Activated CD8-positive, alpha-beta memory T cell treated with anti-CD3 and anti-CD28 coated beads, Interleukin-2, amount 50 U/mL, for 24 hours (primary cell): Measurements from ENCODE around the gene BMPR2.
"Not testable (repeated sequence)": the region's sequence is repeated elsewhere in the genome, so short reads cannot be mapped to it uniquely, and the experiment has no call there.

Experiments used
- DNase-seq: peaks from one replicate; pipeline ENCODE4 v3.0.0-alpha.2; 2020; ENCODE audit errors: extremely low read depth

BMPR2 gene

GRCh38 chr2:202375609-202376408 is at the start of gene BMPR2:
Gene BMPR2 (plus strand): TSS chr2:202376327. CDS start chr2:202377475, 1,148 bp downstream.
- no peak for DNase-seq

- DNase-seq, result no peak
These were observed 48.3 kb upstream of the BMPR2 start for GRCh38 chr2:202327858-202328257.

GRCh38 chr2:202335791-202336467 is 40.2 kb upstream of the BMPR2 start:
- DNase-seq, result no peak

GRCh38 chr2:202337151-202337550 is 39.0 kb upstream of the BMPR2 start:
- no peak for DNase-seq

- DNase-seq, result no peak
These were observed 38.3 kb upstream of the BMPR2 start for GRCh38 chr2:202337706-202338346.

- no peak for DNase-seq
These were observed 36.9 kb upstream of the BMPR2 start for GRCh38 chr2:202339071-202339870.

GRCh38 chr2:202344178-202344577 is 31.9 kb upstream of the BMPR2 start:
- DNase-seq, result no peak

- DNase-seq, result no peak
These were observed 29.9 kb upstream of the BMPR2 start for GRCh38 chr2:202346180-202346579.

GRCh38 chr2:202353430-202353829 is 22.7 kb upstream of the BMPR2 start:
- DNase-seq, result no peak

GRCh38 chr2:202355993-202356505 is 20.1 kb upstream of the BMPR2 start:
- no peak for DNase-seq

- DNase-seq, result not testable (repeated sequence)
These were observed 17.2 kb upstream of the BMPR2 start for GRCh38 chr2:202358924-202359323.

- DNase-seq, result no peak
These were observed 15.5 kb upstream of the BMPR2 start for GRCh38 chr2:202360646-202361045.

- no peak for DNase-seq
These were observed 15.0 kb upstream of the BMPR2 start for GRCh38 chr2:202361108-202361507.

- DNase-seq, result no peak
These were observed 2.6 kb upstream of the BMPR2 start for GRCh38 chr2:202373490-202373889.

GRCh38 chr2:202374383-202374782 is 1.7 kb upstream of the BMPR2 start:
- DNase-seq, result not testable (repeated sequence)

GRCh38 chr2:202375033-202375608 is 1.0 kb upstream of the BMPR2 start:
- no peak for DNase-seq

- DNase-seq, result no peak
These were observed 506 bp downstream of the BMPR2 start for GRCh38 chr2:202376460-202377206.

- DNase-seq, result no peak
These were observed 1.2 kb downstream of the BMPR2 start for GRCh38 chr2:202377207-202377761.

- DNase-seq, result no peak
These were observed 1.9 kb downstream of the BMPR2 start for GRCh38 chr2:202378001-202378400.

GRCh38 chr2:202378662-202379358 is 2.7 kb downstream of the BMPR2 start:
- DNase-seq, result no peak
